RPMI8226 (cell line): ENCODE results near the gene MLKL.
"Not testable (repeated sequence)": the region's sequence is repeated elsewhere in the genome, so short reads cannot be mapped to it uniquely, and the experiment has no call there.

ENCODE experiments used
- DNase-seq: peaks from one replicate; pipeline ENCODE4 v3.0.0-alpha.2; 2015

The MLKL gene

GRCh38 chr16:74695450-74696422, 4.9 kb downstream of the MLKL start:
- peak; percentile 71 for DNase-seq

- no peak for DNase-seq
Observed at GRCh38 chr16:74691093-74691855, 9.4 kb downstream of the MLKL start.

GRCh38 chr16:74682556-74682955, 18.1 kb downstream of the MLKL start:
- DNase-seq = no peak

GRCh38 chr16:74680681-74681080, 20.0 kb downstream of the MLKL start:
- no peak for DNase-seq

- no peak for DNase-seq
Observed at GRCh38 chr16:74679983-74680382, 20.7 kb downstream of the MLKL start.

GRCh38 chr16:74677868-74678267, 22.8 kb downstream of the MLKL start:
- DNase-seq = no peak

- DNase-seq = no peak
Observed at GRCh38 chr16:74673876-74674275, 26.8 kb downstream of the MLKL start.

GRCh38 chr16:74668877-74669276, 31.8 kb downstream of the MLKL start:
- DNase-seq = not testable (repeated sequence)

GRCh38 chr16:74667255-74667700, 33.4 kb downstream of the MLKL start:
- DNase-seq = peak; percentile 33

GRCh38 chr16:74666425-74667254, 34.0 kb downstream of the MLKL start, which contains the start of gene RFWD3:
RFWD3 (minus strand) TSS chr16:74666877; CDS start chr16:74661449, 5,428 bp downstream.
- peak; percentile 100 for DNase-seq

GRCh38 chr16:74666010-74666421, 34.6 kb downstream of the MLKL start:
- no peak for DNase-seq

- DNase-seq = no peak
Observed at GRCh38 chr16:74661064-74661463, 39.6 kb downstream of the MLKL start.

GRCh38 chr16:74660383-74660782, 40.3 kb downstream of the MLKL start:
- DNase-seq = no peak

- DNase-seq = no peak
Observed at GRCh38 chr16:74659041-74659440, 41.6 kb downstream of the MLKL start.

- no peak for DNase-seq
Observed at GRCh38 chr16:74657870-74658642, 42.6 kb downstream of the MLKL start.

GRCh38 chr16:74654536-74655050, 46.1 kb downstream of the MLKL start:
- no peak for DNase-seq

GRCh38 chr16:74652883-74653282, 47.8 kb downstream of the MLKL start:
- not testable (repeated sequence) for DNase-seq

GRCh38 chr16:74652249-74652648, 48.4 kb downstream of the MLKL start:
- no peak for DNase-seq

- no peak for DNase-seq
Observed at GRCh38 chr16:74651841-74652240, 48.8 kb downstream of the MLKL start.

GRCh38 chr16:74650966-74651567, 49.6 kb downstream of the MLKL start:
- DNase-seq = peak; percentile 15

- no peak for DNase-seq
Observed at GRCh38 chr16:74649839-74650504, 50.7 kb downstream of the MLKL start.
